CD8-positive, alpha-beta memory T cell (primary cell): ENCODE measurements around the gene TAS2R30. TPM values are rescaled to one million over a fixed set of nuclear protein-coding genes. Genes with fewer than 3 reads are reported as not detected.
"Not testable (repeated sequence)": the region's sequence is repeated elsewhere in the genome, so short reads cannot be mapped to it uniquely, and the experiment has no call there.

Source experiments
- CTCF ChIA-PET: fragments of 350-600 bp; sonication (Branson Sonifier 250); formaldehyde crosslinking; loops from one replicate; lab custom pipeline; 2021; ENCODE audit warnings: antibody characterized with exemption; lab: Charles Lee
- POLR2A ChIA-PET: fragments of 350-600 bp; sonication (Branson Sonifier 250); formaldehyde crosslinking; loops from one replicate; lab custom pipeline; 2021; ENCODE audit warnings: antibody characterized with exemption; lab: Charles Lee
- DNase-seq, 5 donors: peaks; one replicate each; pipeline versions ENCODE4 v3.0.0 to v3.0.0-alpha.2; 2020 to 2022; ENCODE audit warnings: mixed read lengths in 1 of 5
- H3K27ac ChIP-seq: one replicate; pipeline ENCODE4 v1.7.0; 2013; ENCODE audit warnings: low read depth, mild to moderate bottlenecking, low read length, moderate library complexity
- H3K27me3 ChIP-seq: 2 replicates; pipeline ENCODE4 v1.7.0; 2013; ENCODE audit warnings: low read length, mild to moderate bottlenecking; ENCODE audit not compliant: insufficient read depth, poor library complexity, severe bottlenecking
- H3K36me3 ChIP-seq: 2 replicates; pipeline ENCODE4 v1.7.0; 2013; ENCODE audit warnings: mild to moderate bottlenecking, low read length, moderate library complexity; ENCODE audit not compliant: insufficient read depth
- H3K4me1 ChIP-seq: 2 replicates; pipeline ENCODE4 v1.7.0; 2013; ENCODE audit warnings: mild to moderate bottlenecking, low read length, moderate library complexity; ENCODE audit not compliant: insufficient read depth
- H3K4me3 ChIP-seq: 2 replicates; pipeline ENCODE4 v1.7.0; 2013; ENCODE audit warnings: mild to moderate bottlenecking, low read length
- H3K9me3 ChIP-seq: 2 replicates; pipeline ENCODE4 v1.7.0; 2013; ENCODE audit warnings: mild to moderate bottlenecking, low read length
- H3K27ac Mint-ChIP-seq, 8 donors: one replicate each; pipeline ENCODE4 v1.8.0; 2020 to 2021; ENCODE audit warnings: mixed read lengths in 8 of 8, mild to moderate bottlenecking in 6 of 8, inconsistent platforms in 3 of 8, moderate library complexity in 3 of 8
- H3K27me3 Mint-ChIP-seq, 2 donors: one replicate each; pipeline ENCODE4 v1.8.0; 2020 to 2021; ENCODE audit warnings: mixed read lengths in 2 of 2, mild to moderate bottlenecking in 1 of 2, moderate library complexity in 1 of 2
- H3K36me3 Mint-ChIP-seq, 3 donors: one replicate each; pipeline ENCODE4 v1.8.0; 2020 to 2021; ENCODE audit warnings: mixed read lengths in 3 of 3, inconsistent platforms in 1 of 3, mild to moderate bottlenecking in 1 of 3
- H3K4me1 Mint-ChIP-seq, 3 donors: one replicate each; pipeline ENCODE4 v1.8.0; 2020 to 2021; ENCODE audit warnings: mixed read lengths in 3 of 3, inconsistent platforms in 1 of 3, mild to moderate bottlenecking in 1 of 3
- H3K4me3 Mint-ChIP-seq, 7 donors: one replicate each; pipeline ENCODE4 v1.8.0; 2020 to 2021; ENCODE audit warnings: mixed read lengths in 7 of 7, mild to moderate bottlenecking in 6 of 7, moderate library complexity in 4 of 7, inconsistent platforms in 2 of 7
- H3K9me3 Mint-ChIP-seq, 5 donors: one replicate each; pipeline ENCODE4 v1.8.0; 2020 to 2022; ENCODE audit warnings: mixed read lengths in 5 of 5, mild to moderate bottlenecking in 3 of 5, moderate library complexity in 2 of 5, inconsistent platforms in 1 of 5
- polyA plus RNA-seq: library from polyadenylated mRNA; unstranded; fragments of 300-500 nt; fragmentation: Illumina TruSeq; gene quantifications from one replicate; pipeline ENCODE4 v1.2.3, GENCODE V29; 2021
- total RNA-seq, 2 experiments: library from RNA; stranded (reverse); gene quantifications; one replicate each; pipeline ENCODE4 v1.2.3, GENCODE V29; 2021

Gene TAS2R30
- total and polyA plus RNA-seq, 3 experiments from 2014 or later = 0.94 to 1.3 TPM; not detected in 1

DNA sequence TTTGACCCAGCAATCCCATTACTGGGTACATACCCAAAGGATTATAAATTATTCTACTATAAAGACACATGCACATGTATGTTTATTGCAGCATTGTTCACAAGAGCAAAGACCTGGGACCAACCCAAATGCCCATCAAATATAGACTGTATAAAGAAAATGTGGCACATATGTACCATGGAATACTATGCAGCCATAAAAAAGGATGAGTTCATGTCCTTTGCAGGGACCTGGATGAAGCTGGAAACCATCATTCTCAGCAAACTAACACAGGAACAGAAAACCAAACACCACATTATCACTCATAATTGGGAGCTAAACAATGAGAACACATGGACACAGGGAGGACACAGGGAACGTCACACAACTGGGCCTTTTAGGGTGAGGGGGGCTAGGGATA lies 20.3 kb downstream of the TAS2R30 start:
- H3K4me3 ChIP-seq, H3K36me3 ChIP-seq, H3K27ac Mint-ChIP-seq, H3K27me3 ChIP-seq, POLR2A ChIA-PET, DNase-seq, H3K27me3 Mint-ChIP-seq, CTCF ChIA-PET, H3K9me3 ChIP-seq, H3K4me1 ChIP-seq, H3K4me3 Mint-ChIP-seq, H3K27ac ChIP-seq: not testable (repeated sequence)
- Mint-ChIP-seq H3K9me3 (peaks cover 4 to 62% (median 25%) of the 10 kb centered on the region in 5 donors), H3K36me3 (peaks cover 39 to 95% (median 58%) of the 10 kb centered on the region in 3 donors), H3K4me1 (peaks cover 66 to 81% (median 81%) of the 10 kb centered on the region in 3 donors)

DNA sequence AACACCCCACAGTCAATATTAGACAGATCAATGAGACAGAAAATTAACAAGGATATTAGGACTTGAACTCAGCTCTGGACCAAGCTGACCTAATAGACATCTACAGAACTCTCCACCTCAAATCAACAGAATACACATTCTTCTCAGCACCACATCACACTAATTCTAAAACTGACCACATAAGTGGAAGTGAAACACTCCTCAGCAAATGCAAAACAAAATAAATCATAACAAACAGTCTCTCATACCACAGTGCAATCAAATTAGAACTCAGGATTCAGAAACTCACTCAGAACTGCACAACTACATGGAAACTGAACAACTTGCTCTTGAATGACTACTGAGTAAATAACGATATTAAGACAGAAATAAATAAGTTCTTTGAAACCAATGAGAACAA lies 23.2 kb downstream of the TAS2R30 start:
- H3K36me3 ChIP-seq, H3K27me3 Mint-ChIP-seq, DNase-seq, H3K9me3 ChIP-seq, POLR2A ChIA-PET, CTCF ChIA-PET, H3K4me3 ChIP-seq, H3K27ac ChIP-seq, H3K4me1 ChIP-seq, H3K27me3 ChIP-seq: not testable (repeated sequence)
- H3K4me3 Mint-ChIP-seq = peak overlapping the region in 2 of 7 donors; percentile 14 to 30
- H3K27ac Mint-ChIP-seq = peak overlapping the region in 3 of 8 donors; percentile 17 to 53 (median 47)
- H3K36me3 Mint-ChIP-seq = peaks cover 37 to 90% (median 60%) of the 10 kb centered on the region in 3 donors
- H3K4me1 Mint-ChIP-seq = peaks cover 64 to 82% (median 80%) of the 10 kb centered on the region in 3 donors
- H3K9me3 Mint-ChIP-seq = peaks cover 5 to 61% (median 22%) of the 10 kb centered on the region in 5 donors

DNA sequence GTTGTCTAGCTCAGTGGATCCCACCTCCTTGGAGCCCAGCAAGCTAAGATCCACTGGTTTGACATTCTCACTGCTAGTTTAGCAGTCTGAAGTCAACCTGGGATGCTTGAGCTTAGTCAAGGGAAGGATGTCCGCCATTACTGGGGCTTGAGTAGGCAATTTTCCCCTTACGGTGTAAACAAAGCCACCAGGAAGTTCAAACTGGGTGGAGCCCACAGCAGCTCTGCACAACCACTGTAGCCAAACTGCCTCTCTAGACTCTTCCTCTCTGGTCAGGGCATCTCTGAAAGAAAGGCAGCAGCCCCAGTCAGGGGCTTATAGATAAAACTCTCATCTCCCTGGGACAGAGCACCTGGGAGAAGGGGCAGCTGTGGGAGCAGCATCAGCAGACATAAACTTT lies 25.6 kb downstream of the TAS2R30 start:
- no peaks in the 10 kb centered on the region for H3K4me1 ChIP-seq
- H3K27me3 ChIP-seq = no peaks in the 10 kb centered on the region
- POLR2A ChIA-PET = no interaction called here
- H3K27ac Mint-ChIP-seq = peak overlapping the region in 2 of 8 donors; percentile 66 to 70
- no peaks in the 10 kb centered on the region for H3K27me3 Mint-ChIP-seq
- CTCF ChIA-PET = no interaction called here
- H3K27ac ChIP-seq = no peak overlapping the region
- H3K4me3 ChIP-seq = no peak overlapping the region
- no peaks in the 10 kb centered on the region for H3K36me3 ChIP-seq
- H3K4me1 Mint-ChIP-seq = peaks cover 53 to 67% (median 66%) of the 10 kb centered on the region in 3 donors
- H3K36me3 Mint-ChIP-seq = peaks cover 35 to 82% (median 62%) of the 10 kb centered on the region in 3 donors
- no peak for DNase-seq
- peak overlapping the region in 6 of 7 donors; percentile 12 to 58 (median 28) for H3K4me3 Mint-ChIP-seq
- peaks cover 8 to 51% (median 24%) of the 10 kb centered on the region in 5 donors for H3K9me3 Mint-ChIP-seq
- no peaks in the 10 kb centered on the region for H3K9me3 ChIP-seq

DNA sequence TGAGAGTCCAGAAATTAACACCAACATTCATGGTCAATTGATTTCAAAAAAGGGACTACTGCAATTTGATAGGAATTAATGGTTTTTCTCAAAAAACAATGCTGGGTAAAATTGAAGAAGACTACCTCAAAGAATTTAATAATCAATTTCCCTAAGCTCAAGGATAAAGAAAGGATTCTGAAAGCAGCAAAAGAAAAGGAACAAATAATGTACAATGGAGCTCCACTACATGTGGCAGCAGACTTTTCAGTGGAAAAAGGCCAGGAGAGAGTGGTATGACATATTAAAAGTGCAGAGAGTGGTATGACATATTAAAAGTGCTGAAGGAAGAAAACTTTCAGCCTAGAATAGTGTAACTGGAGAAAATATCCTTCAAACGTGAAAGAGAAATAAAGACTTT lies 26.7 kb downstream of the TAS2R30 start:
- H3K36me3 ChIP-seq = no peaks in the 10 kb centered on the region
- H3K4me3 ChIP-seq = no peak overlapping the region
- Mint-ChIP-seq H3K27me3 (no peaks in the 10 kb centered on the region), H3K27ac (peak overlapping the region in 2 of 8 donors; percentile 23 to 59), H3K4me3 (no peak overlapping the region), H3K4me1 (peaks cover 48 to 57% (median 55%) of the 10 kb centered on the region in 3 donors), H3K9me3 (peaks cover 5 to 50% (median 22%) of the 10 kb centered on the region in 5 donors), H3K36me3 (peaks cover 31 to 82% (median 58%) of the 10 kb centered on the region in 3 donors)
- H3K9me3 ChIP-seq = no peaks in the 10 kb centered on the region
- DNase-seq = no peak
- POLR2A ChIA-PET = no interaction called here
- H3K27me3 ChIP-seq = no peaks in the 10 kb centered on the region
- H3K27ac ChIP-seq = no peak overlapping the region
- CTCF ChIA-PET = no interaction called here
- no peaks in the 10 kb centered on the region for H3K4me1 ChIP-seq

DNA sequence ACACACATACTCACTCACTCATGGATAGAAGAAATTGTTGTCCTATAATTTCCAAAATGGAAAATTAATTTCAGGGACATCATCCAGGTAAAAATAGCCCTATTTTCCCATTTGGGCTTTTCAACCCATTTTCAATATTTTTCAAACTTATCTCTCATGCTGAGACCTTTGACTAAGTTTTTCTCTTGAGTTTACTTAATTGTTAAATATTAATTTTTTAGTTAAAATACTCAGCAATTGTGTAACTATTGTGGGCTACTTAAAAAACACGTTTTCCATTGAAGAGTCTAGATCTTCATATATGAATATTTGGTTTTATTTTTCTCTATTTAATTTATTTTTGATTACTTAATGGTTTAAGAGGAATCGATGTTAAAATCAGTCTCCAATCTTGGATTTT lies 28.2 kb downstream of the TAS2R30 start:
- Mint-ChIP-seq H3K36me3 (peaks cover 22 to 78% (median 46%) of the 10 kb centered on the region in 3 donors), H3K4me1 (peaks cover 39 to 44% (median 43%) of the 10 kb centered on the region in 3 donors), H3K27ac (no peak overlapping the region), H3K27me3 (no peaks in the 10 kb centered on the region), H3K4me3 (no peak overlapping the region), H3K9me3 (peaks cover 5 to 40% (median 16%) of the 10 kb centered on the region in 5 donors)
- DNase-seq = no peak
- H3K27ac ChIP-seq = no peak overlapping the region
- H3K36me3 ChIP-seq = no peaks in the 10 kb centered on the region
- POLR2A ChIA-PET = no interaction called here
- H3K4me1 ChIP-seq = no peaks in the 10 kb centered on the region
- H3K9me3 ChIP-seq = no peaks in the 10 kb centered on the region
- CTCF ChIA-PET = no interaction called here
- no peak overlapping the region for H3K4me3 ChIP-seq
- H3K27me3 ChIP-seq = no peaks in the 10 kb centered on the region

DNA sequence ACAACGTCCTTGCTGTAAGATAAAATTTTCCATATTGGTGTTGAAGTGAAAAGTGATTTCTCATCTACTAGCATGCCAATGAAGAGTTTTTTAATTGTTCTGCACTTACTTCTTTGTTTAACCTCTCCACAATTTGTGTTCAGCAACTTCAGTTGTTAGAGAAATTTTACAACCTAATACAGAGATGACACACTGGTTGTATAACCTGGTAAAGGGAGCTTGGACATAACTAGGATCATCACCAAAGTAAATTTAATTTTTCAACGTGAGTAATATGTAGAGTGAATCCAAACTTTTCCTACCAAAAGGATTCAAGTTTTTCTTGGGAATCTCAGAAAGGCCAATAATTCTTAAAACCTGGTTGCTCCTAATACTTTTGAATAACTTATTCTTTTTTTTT lies 28.9 kb downstream of the TAS2R30 start:
- no peak for DNase-seq
- Histone ChIP-seq H3K4me1 (no peaks in the 10 kb centered on the region), H3K27ac (no peak overlapping the region), H3K4me3 (no peak overlapping the region), H3K27me3 (no peaks in the 10 kb centered on the region), H3K36me3 (no peaks in the 10 kb centered on the region), H3K9me3 (no peaks in the 10 kb centered on the region)
- POLR2A ChIA-PET = no interaction called here
- Mint-ChIP-seq H3K36me3 (peaks cover 21 to 74% (median 43%) of the 10 kb centered on the region in 3 donors), H3K27ac (peak overlapping the region in 1 of 8 donors; percentile 37), H3K4me1 (peaks cover 33 to 37% (median 36%) of the 10 kb centered on the region in 3 donors), H3K4me3 (no peak overlapping the region), H3K9me3 (peaks cover 5 to 33% (median 9%) of the 10 kb centered on the region in 5 donors), H3K27me3 (no peaks in the 10 kb centered on the region)
- CTCF ChIA-PET = no interaction called here

DNA sequence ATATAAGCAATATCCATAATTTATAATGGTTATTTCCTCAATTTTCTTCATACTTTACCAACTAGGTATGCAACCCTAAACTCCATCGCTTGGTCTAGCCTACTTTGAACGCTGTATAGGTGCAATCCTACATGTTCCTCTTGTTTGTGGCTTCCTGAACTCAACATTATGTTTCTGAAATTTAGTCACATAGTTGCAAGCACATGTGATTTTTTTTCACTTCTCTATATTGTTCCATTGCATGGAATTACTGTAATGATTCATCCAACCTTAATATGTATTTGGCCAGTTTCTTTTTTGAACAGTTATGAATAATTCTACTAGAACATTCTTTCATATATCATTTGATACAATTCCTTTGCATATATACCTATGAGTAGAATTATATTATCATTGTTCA lies 39.5 kb downstream of the TAS2R30 start:
- H3K27me3 Mint-ChIP-seq, CTCF ChIA-PET, H3K4me1 ChIP-seq, H3K4me3 ChIP-seq, H3K36me3 ChIP-seq, DNase-seq, H3K9me3 ChIP-seq, H3K9me3 Mint-ChIP-seq, H3K27ac ChIP-seq, H3K27ac Mint-ChIP-seq, H3K27me3 ChIP-seq, POLR2A ChIA-PET, H3K4me3 Mint-ChIP-seq, H3K4me1 Mint-ChIP-seq: not testable (repeated sequence)
- peaks cover 10 to 43% (median 13%) of the 10 kb centered on the region in 3 donors for H3K36me3 Mint-ChIP-seq

DNA sequence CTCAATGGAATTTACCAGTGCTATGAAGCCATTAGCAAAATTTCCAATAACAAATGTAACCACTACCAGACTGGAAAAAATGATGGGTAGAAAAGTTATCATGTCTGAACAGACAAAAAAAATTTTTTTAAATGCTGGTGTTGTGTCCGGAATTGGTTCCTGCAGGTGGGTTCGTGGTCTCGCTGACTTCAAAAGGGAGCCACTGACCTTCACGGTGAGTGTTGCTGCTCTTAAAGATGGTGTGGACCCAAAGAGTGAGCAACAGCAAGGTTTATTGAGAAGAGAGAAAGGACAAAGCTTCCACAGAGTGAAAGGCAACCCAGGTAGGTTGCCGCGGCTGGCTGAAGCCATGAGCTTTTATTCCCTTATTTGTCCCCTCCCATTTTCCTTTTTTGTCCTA lies 42.3 kb downstream of the TAS2R30 start, which contains the start of gene TAS2R43:
TSS of gene TAS2R43 (minus strand) at position 186 of the 400 bp plus-strand sequence. CDS start at position 102, 84 bp downstream.
- H3K36me3 ChIP-seq = no peaks in the 10 kb centered on the region
- Mint-ChIP-seq H3K4me1 (no peaks in the 10 kb centered on the region), H3K27ac (no peak within 1 kb of the TSS), H3K27me3 (no peaks in the 10 kb centered on the region), H3K9me3 (peaks cover 0 to 5% (median 0%) of the 10 kb centered on the region in 5 donors), H3K4me3 (no peak within 1 kb of the TSS), H3K36me3 (peaks cover 0 to 43% (median 8%) of the 10 kb centered on the region in 3 donors)
- ChIA-PET CTCF (no interaction called here), POLR2A (no interaction called here)
- H3K27me3 ChIP-seq = no peaks in the 10 kb centered on the region
- no peaks in the 10 kb centered on the region for H3K9me3 ChIP-seq
- no peak within 1 kb of the TSS for H3K27ac ChIP-seq
- no peak within 1 kb of the TSS for H3K4me3 ChIP-seq
- no peak for DNase-seq
- no peaks in the 10 kb centered on the region for H3K4me1 ChIP-seq
